GM13977 (cell line): ENCODE measurements around the gene OR4E2.

Experiments
- DNase-seq: peaks from one replicate; pipeline ENCODE4 v3.0.0; 2012; ENCODE audit warnings: low spot score
- CTCF ChIP-seq: IDR thresholded peaks from 2 replicates; pipeline ENCODE4 v1.5.1; 2012; ENCODE audit warnings: mild to moderate bottlenecking, control low read depth; ENCODE audit not compliant: insufficient read depth; ENCODE audit errors: extremely low read depth, missing control alignments
- in situ Hi-C: fragments of 300-500 bp; cut with MboI; formaldehyde crosslinking; loops from one replicate; pipeline ENCODE4 v1.12.0; 2022; ENCODE audit warnings: low sequenced_read_pairs, low pct_unique_long_range_greater_than_20kb, mixed read lengths, inconsistent platforms; ENCODE audit not compliant: unreplicated experiment

Gene OR4E2

GRCh38 chr14:21656980-21657379 is 3.3 kb downstream of the OR4E2 start:
- DNase-seq, result no peak
- in situ Hi-C loops, result no loop called here
- no peak for TF ChIP-seq CTCF

- no peak for DNase-seq
- no peak for TF ChIP-seq CTCF
- in situ Hi-C loops, result no loop called here
Measured at GRCh38 chr14:21668377-21668776, 14.7 kb downstream of the OR4E2 start.

GRCh38 chr14:21669284-21669683 is 15.6 kb downstream of the OR4E2 start:
- no peak for DNase-seq
- TF ChIP-seq CTCF, result no peak
- in situ Hi-C loops, result no loop called here

GRCh38 chr14:21671371-21671770 is 17.7 kb downstream of the OR4E2 start:
- in situ Hi-C loops, result no loop called here
- TF ChIP-seq CTCF, result no peak
- no peak for DNase-seq

GRCh38 chr14:21672116-21672515 is 18.5 kb downstream of the OR4E2 start:
- TF ChIP-seq CTCF, result no peak
- DNase-seq, result no peak
- in situ Hi-C loops, result no loop called here

GRCh38 chr14:21673718-21674117 is 20.1 kb downstream of the OR4E2 start, which contains the start of gene OR4E1:
Gene OR4E1 (minus strand): TSS chr14:21673818. CDS start chr14:21670935, 2,883 bp downstream.
- in situ Hi-C loops, result no loop called here
- no peak for TF ChIP-seq CTCF
- DNase-seq, result no peak

- in situ Hi-C loops, result no loop called here
- no peak for DNase-seq
- no peak for TF ChIP-seq CTCF
Measured at GRCh38 chr14:21675566-21675965, 21.9 kb downstream of the OR4E2 start.
